ENCODE data around the gene GLYATL3.

GLYATL3 gene

GRCh38 chr6:49548613-49549304, 49.0 kb downstream of the GLYATL3 start:
- no peak for DNase-seq (ENCODE audit: low spot score)

- DNase-seq (ENCODE audit: low spot score) = no peak
Measured at GRCh38 chr6:49549691-49550491, 50.2 kb downstream of the GLYATL3 start.

- no peak for DNase-seq (ENCODE audit: low spot score)
Measured at GRCh38 chr6:49550492-49551077, 50.9 kb downstream of the GLYATL3 start, which contains the start of gene C6orf141. TSS of gene C6orf141 (plus strand) at chr6:49550668. CDS start at chr6:49550793, 125 bp downstream.

GRCh38 chr6:49551078-49551865, 51.5 kb downstream of the GLYATL3 start:
- DNase-seq (ENCODE audit: low spot score) = no peak

GRCh38 chr6:49551866-49552129, 52.1 kb downstream of the GLYATL3 start:
- DNase-seq (ENCODE audit: low spot score) = no peak

GRCh38 chr6:49552596-49552995, 52.9 kb downstream of the GLYATL3 start:
- no peak for DNase-seq (ENCODE audit: low spot score)

- DNase-seq (ENCODE audit: low spot score) = no peak
Measured at GRCh38 chr6:49553384-49553783, 53.7 kb downstream of the GLYATL3 start.

GRCh38 chr6:49555951-49556350, 56.2 kb downstream of the GLYATL3 start:
- no peak for DNase-seq (ENCODE audit: low spot score)

- peak; percentile 84 for DNase-seq (ENCODE audit: low spot score)
Measured at GRCh38 chr6:49556429-49556837, 56.7 kb downstream of the GLYATL3 start.

GRCh38 chr6:49557177-49557576, 57.5 kb downstream of the GLYATL3 start:
- no peak for DNase-seq (ENCODE audit: low spot score)

GRCh38 chr6:49558238-49558637, 58.5 kb downstream of the GLYATL3 start:
- no peak for DNase-seq (ENCODE audit: low spot score)

- DNase-seq (ENCODE audit: low spot score) = no peak
Measured at GRCh38 chr6:49563006-49563886, 63.5 kb downstream of the GLYATL3 start.

- no peak for DNase-seq (ENCODE audit: low spot score)
Measured at GRCh38 chr6:49564552-49564951, 64.8 kb downstream of the GLYATL3 start.

GRCh38 chr6:49565261-49565660, 65.5 kb downstream of the GLYATL3 start:
- DNase-seq (ENCODE audit: low spot score) = no peak

GRCh38 chr6:49565855-49566254, 66.1 kb downstream of the GLYATL3 start:
- peak; percentile 89 for DNase-seq (ENCODE audit: low spot score)

- DNase-seq (ENCODE audit: low spot score) = peak; percentile 39
Measured at GRCh38 chr6:49570474-49571079, 70.9 kb downstream of the GLYATL3 start.

GRCh38 chr6:49576618-49577017, 76.9 kb downstream of the GLYATL3 start:
- DNase-seq (ENCODE audit: low spot score) = no peak

Data from kidney capillary endothelial cell (primary cell).